HepG2 (cell line): ENCODE measurements around the gene SEMA3F. TPM values are rescaled to one million over a fixed set of nuclear protein-coding genes. Genes with fewer than 3 reads are reported as not detected.

Experiments used
- ARID2 ChIP-seq: sonication (generic); formaldehyde crosslinking; IDR thresholded peaks from 2 replicates; pipeline ENCODE4 v1.8.1; 2022; ENCODE audit warnings: mild to moderate bottlenecking, missing genetic modification reagents, borderline replicate concordance
- GATAD2A ChIP-seq: IDR thresholded peaks from 2 replicates; pipeline ENCODE4 v1.6.1; 2016
- MXD4 ChIP-seq: IDR thresholded peaks from 2 replicates; pipeline ENCODE4 v1.6.1; 2016; ENCODE audit warnings: mild to moderate bottlenecking, missing biosample characterization, missing genetic modification reagents
- NCOA5 ChIP-seq: sonication (generic); formaldehyde crosslinking; IDR thresholded peaks from 2 replicates; pipeline ENCODE4 v1.4.0; 2020; ENCODE audit warnings: missing genetic modification reagents
- NCOR1 ChIP-seq: fragments of 200-600 bp; sonication (generic); IDR thresholded peaks from 2 replicates; pipeline ENCODE4 v1.7.0; 2017; ENCODE audit warnings: antibody characterized with exemption, low read length, borderline replicate concordance
- NR2F6 ChIP-seq, 2 experiments: IDR thresholded peaks; 2 replicates each; pipeline ENCODE4 v1.6.1; 2016; ENCODE audit warnings: antibody characterized with exemption in 1 of 2, mild to moderate bottlenecking in 1 of 2
- SETDB1 ChIP-seq: sonication (generic); formaldehyde crosslinking; IDR thresholded peaks from 2 replicates; pipeline ENCODE4 v1.5.1; 2020; ENCODE audit warnings: missing genetic modification reagents, mild to moderate bottlenecking, borderline replicate concordance
- TCF12 ChIP-seq, 2 experiments: fragments of 450-650 bp in 1 of 2; sonication (generic) in 1 of 2; formaldehyde crosslinking in 1 of 2; IDR thresholded peaks; 2 replicates each; pipeline versions ENCODE4 v1.6.1 to v1.8.0; 2017 to 2022; ENCODE audit warnings: antibody characterized with exemption in 1 of 2, mild to moderate bottlenecking in 1 of 2, missing genetic modification reagents in 1 of 2, moderate library complexity in 1 of 2
- ZEB1 ChIP-seq: IDR thresholded peaks from 2 replicates; pipeline ENCODE4 v1.6.1; 2012; ENCODE audit warnings: mild to moderate bottlenecking, low read depth, inconsistent platforms; ENCODE audit not compliant: insufficient replicate concordance
- ZNF850 ChIP-seq: sonication (generic); formaldehyde crosslinking; conservative IDR thresholded peaks from 2 replicates; pipeline ENCODE4 v1.9.0; 2021; ENCODE audit warnings: mild to moderate bottlenecking, missing genetic modification reagents
- ZNF891 ChIP-seq: sonication (generic); formaldehyde crosslinking; IDR thresholded peaks from 2 replicates; pipeline ENCODE4 v1.5.0; 2020; ENCODE audit warnings: mild to moderate bottlenecking, missing genetic modification reagents
- polyA plus RNA-seq, 8 experiments: library from polyadenylated mRNA; depleted of rRNA in 3 of 8; stranded (reverse) in 7 of 8; unstranded in 1 of 8; fragments of >200 nt; fragmentation: Illumina TruSeq in 4 of 8; extraction: Trizol in 4 of 8; gene quantifications; 2 replicates each; pipeline versions ENCODE4 v1.2.1 to v1.2.3, GENCODE V29; 2011 to 2016; ENCODE audit warnings: low read depth in 4 of 8, missing spikeins in 1 of 8, mixed read lengths in 1 of 8; ENCODE audit not compliant: insufficient read depth in 1 of 8
- total RNA-seq, 5 experiments: library from RNA; depleted of rRNA; stranded (reverse); fragments of >200 nt; fragmentation: Illumina TruSeq; extraction: Trizol; gene quantifications; 2 replicates each; pipeline ENCODE4 v1.2.3, GENCODE V29; 2016; ENCODE audit warnings: low read depth in 1 of 5
- TF ChIP-seq, protein P1 (sequence below): sonication (generic); formaldehyde crosslinking; IDR thresholded peaks from 2 replicates; pipeline ENCODE4 v1.8.1; 2023; ENCODE audit warnings: mild to moderate bottlenecking, missing genetic modification reagents
- TF ChIP-seq, protein P2 (sequence below): IDR thresholded peaks from 2 replicates; pipeline ENCODE4 v1.6.1; 2016; ENCODE audit warnings: missing biosample characterization, missing genetic modification reagents, low read depth
- TF ChIP-seq, protein P3 (sequence below): sonication (generic); formaldehyde crosslinking; IDR thresholded peaks from 2 replicates; pipeline ENCODE4 v1.8.0; 2022; ENCODE audit warnings: low read depth, missing genetic modification reagents
- TF ChIP-seq, protein P4 (sequence below): sonication (generic); formaldehyde crosslinking; IDR thresholded peaks from 2 replicates; pipeline ENCODE4 v1.8.1; 2023; ENCODE audit warnings: mild to moderate bottlenecking, missing genetic modification reagents, borderline replicate concordance
- TF ChIP-seq, protein P5 (sequence below): IDR thresholded peaks from 2 replicates; pipeline ENCODE4 v1.6.1; 2012; ENCODE audit warnings: low read depth, low read length, improper control_type of control experiment
- TF ChIP-seq, protein P6 (sequence below): sonication (generic); formaldehyde crosslinking; IDR thresholded peaks from 2 replicates; pipeline ENCODE4 v1.5.0; 2020; ENCODE audit warnings: mild to moderate bottlenecking, missing genetic modification reagents
- TF ChIP-seq, protein P7 (sequence below): sonication (generic); formaldehyde crosslinking; IDR thresholded peaks from 2 replicates; pipeline ENCODE4 v1.4.0; 2020; ENCODE audit warnings: missing genetic modification reagents; ENCODE audit errors: not compliant biosample characterization
- TF ChIP-seq, protein P8 (sequence below): sonication (generic); formaldehyde crosslinking; conservative IDR thresholded peaks from 2 replicates; pipeline ENCODE4 v1.4.0; 2020; ENCODE audit warnings: missing genetic modification reagents

Gene SEMA3F
- total and polyA plus RNA-seq, 2 of the 13 experiments (the other 11 are each of a cell fraction or from before 2014, with no cell fraction given) = 7.6 to 17.2 TPM

DNA sequence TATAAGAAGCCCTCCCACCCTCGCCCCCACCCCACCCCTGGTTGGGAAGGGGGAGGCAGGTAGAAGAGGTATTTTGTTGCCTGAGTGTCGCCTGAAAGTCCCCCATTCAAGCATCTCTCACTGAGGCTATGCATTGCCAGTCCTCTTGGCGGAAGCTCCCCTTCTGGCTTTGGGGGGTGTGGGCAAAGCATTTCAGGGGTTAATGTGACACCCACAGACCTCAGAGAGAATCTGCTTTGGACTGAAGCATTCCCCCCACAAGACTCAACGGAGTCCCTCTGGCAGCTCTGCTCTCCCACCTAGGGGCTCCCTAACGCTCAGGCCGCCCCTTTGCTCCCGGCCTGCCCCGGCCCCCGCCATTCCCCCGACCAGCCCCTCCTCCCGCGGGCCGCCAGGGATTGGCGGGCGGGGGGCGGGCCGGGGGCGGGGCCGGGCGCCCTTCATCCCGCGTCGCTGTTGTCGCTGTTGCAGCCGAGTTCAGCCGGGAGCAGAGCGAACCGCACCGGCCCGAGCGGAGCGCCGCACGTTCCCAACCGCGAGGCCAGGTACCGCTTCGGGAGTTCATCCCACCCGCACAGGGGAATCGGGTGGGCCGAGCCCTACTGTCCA is 49.8 kb downstream of the SEMA3F start, which contains the start of gene SLC38A3 (continued):
- TF ChIP-seq, protein P1, sequence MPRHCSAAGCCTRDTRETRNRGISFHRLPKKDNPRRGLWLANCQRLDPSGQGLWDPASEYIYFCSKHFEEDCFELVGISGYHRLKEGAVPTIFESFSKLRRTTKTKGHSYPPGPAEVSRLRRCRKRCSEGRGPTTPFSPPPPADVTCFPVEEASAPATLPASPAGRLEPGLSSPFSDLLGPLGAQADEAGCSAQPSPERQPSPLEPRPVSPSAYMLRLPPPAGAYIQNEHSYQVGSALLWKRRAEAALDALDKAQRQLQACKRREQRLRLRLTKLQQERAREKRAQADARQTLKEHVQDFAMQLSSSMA (CRISPR knock-in tag) = no peak
- TF ChIP-seq, protein P2, sequence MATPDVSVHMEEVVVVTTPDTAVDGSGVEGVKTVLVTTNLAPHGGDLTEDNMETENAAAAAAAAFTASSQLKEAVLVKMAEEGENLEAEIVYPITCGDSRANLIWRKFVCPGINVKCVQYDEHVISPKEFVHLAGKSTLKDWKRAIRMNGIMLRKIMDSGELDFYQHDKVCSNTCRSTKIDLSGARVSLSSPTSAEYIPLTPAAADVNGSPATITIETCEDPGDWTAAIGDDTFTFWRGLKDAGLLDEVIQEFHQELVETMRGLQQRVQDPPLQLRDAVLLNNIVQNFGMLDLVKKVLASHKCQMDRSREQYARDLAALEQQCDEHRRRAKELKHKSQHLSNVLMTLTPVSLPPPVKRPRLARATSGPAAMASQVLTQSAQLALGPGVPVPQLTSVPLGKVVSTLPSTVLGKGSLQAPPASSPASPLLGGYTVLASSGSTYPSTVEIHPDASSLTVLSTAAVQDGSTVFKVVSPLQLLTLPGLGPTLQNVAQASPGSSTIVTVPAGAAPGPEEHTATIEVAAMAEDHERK (CRISPR knock-in tag) = no peak
- TF ChIP-seq MXD4 (CRISPR knock-in tag) = no peak
- TF ChIP-seq, protein P3, sequence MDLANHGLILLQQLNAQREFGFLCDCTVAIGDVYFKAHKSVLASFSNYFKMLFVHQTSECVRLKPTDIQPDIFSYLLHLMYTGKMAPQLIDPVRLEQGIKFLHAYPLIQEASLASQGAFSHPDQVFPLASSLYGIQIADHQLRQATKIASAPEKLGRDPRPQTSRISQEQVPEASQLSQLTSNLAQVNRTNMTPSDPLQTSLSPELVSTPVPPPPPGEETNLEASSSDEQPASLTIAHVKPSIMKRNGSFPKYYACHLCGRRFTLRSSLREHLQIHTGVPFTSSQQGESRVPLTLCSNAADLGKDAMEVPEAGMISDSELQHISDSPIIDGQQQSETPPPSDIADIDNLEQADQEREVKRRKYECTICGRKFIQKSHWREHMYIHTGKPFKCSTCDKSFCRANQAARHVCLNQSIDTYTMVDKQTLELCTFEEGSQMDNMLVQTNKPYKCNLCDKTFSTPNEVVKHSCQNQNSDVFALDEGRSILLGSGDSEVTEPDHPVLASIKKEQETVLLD (CRISPR knock-in tag) = no peak
- TF ChIP-seq, protein P4, sequence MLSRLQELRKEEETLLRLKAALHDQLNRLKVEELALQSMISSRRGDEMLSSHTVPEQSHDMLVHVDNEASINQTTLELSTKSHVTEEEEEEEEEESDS = no peak
- TF ChIP-seq SETDB1 (CRISPR knock-in tag) = no peak
- no peak for TF ChIP-seq ZEB1
- no peak for TF ChIP-seq NR2F6 (IDR thresholded peaks at IDR 0.05)
- 0 out of 2 replicates have a peak, but pooled peaks have one; percentile 10 for TF ChIP-seq NR2F6 (CRISPR knock-in tag; IDR thresholded peaks at IDR 0.05)
- TF ChIP-seq ARID2 (CRISPR knock-in tag) = no peak
- TF ChIP-seq, protein P5, sequence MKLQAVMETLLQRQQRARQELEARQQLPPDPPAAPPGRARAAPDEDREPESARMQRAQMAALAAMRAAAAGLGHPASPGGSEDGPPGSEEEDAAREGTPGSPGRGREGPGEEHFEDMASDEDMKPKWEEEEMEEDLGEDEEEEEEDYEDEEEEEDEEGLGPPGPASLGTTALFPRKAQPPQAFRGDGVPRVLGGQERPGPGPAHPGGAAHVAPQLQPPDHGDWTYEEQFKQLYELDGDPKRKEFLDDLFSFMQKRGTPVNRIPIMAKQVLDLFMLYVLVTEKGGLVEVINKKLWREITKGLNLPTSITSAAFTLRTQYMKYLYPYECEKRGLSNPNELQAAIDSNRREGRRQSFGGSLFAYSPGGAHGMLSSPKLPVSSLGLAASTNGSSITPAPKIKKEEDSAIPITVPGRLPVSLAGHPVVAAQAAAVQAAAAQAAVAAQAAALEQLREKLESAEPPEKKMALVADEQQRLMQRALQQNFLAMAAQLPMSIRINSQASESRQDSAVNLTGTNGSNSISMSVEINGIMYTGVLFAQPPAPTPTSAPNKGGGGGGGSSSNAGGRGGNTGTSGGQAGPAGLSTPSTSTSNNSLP = no peak
- no peak for TF ChIP-seq GATAD2A
- TF ChIP-seq, protein P6, sequence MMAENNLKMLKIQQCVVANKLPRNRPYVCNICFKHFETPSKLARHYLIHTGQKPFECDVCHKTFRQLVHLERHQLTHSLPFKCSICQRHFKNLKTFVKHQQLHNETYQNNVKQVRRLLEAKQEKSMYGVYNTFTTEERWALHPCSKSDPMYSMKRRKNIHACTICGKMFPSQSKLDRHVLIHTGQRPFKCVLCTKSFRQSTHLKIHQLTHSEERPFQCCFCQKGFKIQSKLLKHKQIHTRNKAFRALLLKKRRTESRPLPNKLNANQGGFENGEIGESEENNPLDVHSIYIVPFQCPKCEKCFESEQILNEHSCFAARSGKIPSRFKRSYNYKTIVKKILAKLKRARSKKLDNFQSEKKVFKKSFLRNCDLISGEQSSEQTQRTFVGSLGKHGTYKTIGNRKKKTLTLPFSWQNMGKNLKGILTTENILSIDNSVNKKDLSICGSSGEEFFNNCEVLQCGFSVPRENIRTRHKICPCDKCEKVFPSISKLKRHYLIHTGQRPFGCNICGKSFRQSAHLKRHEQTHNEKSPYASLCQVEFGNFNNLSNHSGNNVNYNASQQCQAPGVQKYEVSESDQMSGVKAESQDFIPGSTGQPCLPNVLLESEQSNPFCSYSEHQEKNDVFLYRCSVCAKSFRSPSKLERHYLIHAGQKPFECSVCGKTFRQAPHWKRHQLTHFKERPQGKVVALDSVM (CRISPR knock-in tag) = no peak
- TF ChIP-seq, protein P7, sequence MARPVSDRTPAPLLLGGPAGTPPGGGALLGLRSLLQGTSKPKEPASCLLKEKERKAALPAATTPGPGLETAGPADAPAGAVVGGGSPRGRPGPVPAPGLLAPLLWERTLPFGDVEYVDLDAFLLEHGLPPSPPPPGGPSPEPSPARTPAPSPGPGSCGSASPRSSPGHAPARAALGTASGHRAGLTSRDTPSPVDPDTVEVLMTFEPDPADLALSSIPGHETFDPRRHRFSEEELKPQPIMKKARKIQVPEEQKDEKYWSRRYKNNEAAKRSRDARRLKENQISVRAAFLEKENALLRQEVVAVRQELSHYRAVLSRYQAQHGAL (CRISPR knock-in tag) = peak; percentile 20
- 0 out of 2 replicates have a peak, but pooled peaks have one; percentile 9 for TF ChIP-seq NCOR1
- TF ChIP-seq ZNF850 (CRISPR knock-in tag) = no peak
- no peak for TF ChIP-seq TCF12 (IDR thresholded peaks at IDR 0.05)
- no peak for TF ChIP-seq TCF12 (CRISPR knock-in tag; IDR thresholded peaks at IDR 0.05)
- no peak for TF ChIP-seq ZNF891 (CRISPR knock-in tag)
- no peak for TF ChIP-seq NCOA5
- TF ChIP-seq, protein P8, sequence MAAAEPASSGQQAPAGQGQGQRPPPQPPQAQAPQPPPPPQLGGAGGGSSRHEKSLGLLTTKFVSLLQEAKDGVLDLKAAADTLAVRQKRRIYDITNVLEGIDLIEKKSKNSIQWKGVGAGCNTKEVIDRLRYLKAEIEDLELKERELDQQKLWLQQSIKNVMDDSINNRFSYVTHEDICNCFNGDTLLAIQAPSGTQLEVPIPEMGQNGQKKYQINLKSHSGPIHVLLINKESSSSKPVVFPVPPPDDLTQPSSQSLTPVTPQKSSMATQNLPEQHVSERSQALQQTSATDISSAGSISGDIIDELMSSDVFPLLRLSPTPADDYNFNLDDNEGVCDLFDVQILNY (CRISPR knock-in tag) = no peak
